Hepatocyte (in vitro differentiated cells): ENCODE data around the gene PREX1.

Source experiments
- EZH2 ChIP-seq: fragments of 200-600 bp; sonication (generic); IDR thresholded peaks from 2 replicates; pipeline ENCODE4 v1.6.1; 2016; ENCODE audit warnings: antibody characterized with exemption, mild to moderate bottlenecking, borderline replicate concordance
- TF ChIP-seq, protein P1 (sequence below): fragments of 200-600 bp; sonication (generic); IDR thresholded peaks from 2 replicates; pipeline ENCODE4 v1.5.1; 2016; ENCODE audit warnings: antibody characterized with exemption, mild to moderate bottlenecking; ENCODE audit not compliant: poor library complexity

DNA sequence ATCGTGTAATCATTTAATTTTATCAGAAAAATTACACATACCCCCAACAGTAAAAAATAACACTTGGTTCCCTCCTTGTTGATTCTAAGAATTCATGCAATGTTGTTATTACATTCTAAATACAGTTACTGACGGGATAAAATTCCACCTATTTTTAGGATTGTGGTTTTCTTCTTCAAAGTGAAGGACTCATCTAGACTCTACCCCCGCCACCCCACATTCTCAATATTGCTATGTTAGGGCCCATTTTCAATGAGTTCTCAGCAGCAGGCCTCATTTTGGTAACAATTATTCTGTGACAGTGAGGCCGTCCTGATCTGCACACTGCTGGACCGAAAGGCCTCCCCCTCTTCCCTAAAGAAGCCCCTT, 43.5 kb downstream of the PREX1 start:
- TF ChIP-seq, protein P1, sequence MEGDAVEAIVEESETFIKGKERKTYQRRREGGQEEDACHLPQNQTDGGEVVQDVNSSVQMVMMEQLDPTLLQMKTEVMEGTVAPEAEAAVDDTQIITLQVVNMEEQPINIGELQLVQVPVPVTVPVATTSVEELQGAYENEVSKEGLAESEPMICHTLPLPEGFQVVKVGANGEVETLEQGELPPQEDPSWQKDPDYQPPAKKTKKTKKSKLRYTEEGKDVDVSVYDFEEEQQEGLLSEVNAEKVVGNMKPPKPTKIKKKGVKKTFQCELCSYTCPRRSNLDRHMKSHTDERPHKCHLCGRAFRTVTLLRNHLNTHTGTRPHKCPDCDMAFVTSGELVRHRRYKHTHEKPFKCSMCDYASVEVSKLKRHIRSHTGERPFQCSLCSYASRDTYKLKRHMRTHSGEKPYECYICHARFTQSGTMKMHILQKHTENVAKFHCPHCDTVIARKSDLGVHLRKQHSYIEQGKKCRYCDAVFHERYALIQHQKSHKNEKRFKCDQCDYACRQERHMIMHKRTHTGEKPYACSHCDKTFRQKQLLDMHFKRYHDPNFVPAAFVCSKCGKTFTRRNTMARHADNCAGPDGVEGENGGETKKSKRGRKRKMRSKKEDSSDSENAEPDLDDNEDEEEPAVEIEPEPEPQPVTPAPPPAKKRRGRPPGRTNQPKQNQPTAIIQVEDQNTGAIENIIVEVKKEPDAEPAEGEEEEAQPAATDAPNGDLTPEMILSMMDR = no peak
- TF ChIP-seq EZH2 = no peak
